HG02885 (cell line): ENCODE results near the gene IZUMO1.
"Not testable (repeated sequence)": the region's sequence is repeated elsewhere in the genome, so short reads cannot be mapped to it uniquely, and the experiment has no call there.

ENCODE experiments used
- ATAC-seq: cut with Tn5 transposase; IDR thresholded peaks from one replicate; pipeline ENCODE4 v1.9.1; 2021; ENCODE audit warnings: mild to moderate bottlenecking; ENCODE audit not compliant: unreplicated experiment, poor library complexity

IZUMO1 gene

GRCh38 chr19:48715681-48716171 lies 31.0 kb downstream of the IZUMO1 start:
- ATAC-seq, result no peak

- ATAC-seq, result no peak
Observed at GRCh38 chr19:48714759-48715675, 31.7 kb downstream of the IZUMO1 start.

GRCh38 chr19:48713864-48714755 lies 32.6 kb downstream of the IZUMO1 start:
- ATAC-seq, result peak; percentile 89

- no peak for ATAC-seq
Observed at GRCh38 chr19:48713041-48713863, 33.5 kb downstream of the IZUMO1 start.

GRCh38 chr19:48711106-48711662 lies 35.5 kb downstream of the IZUMO1 start:
- no peak for ATAC-seq

- ATAC-seq, result no peak
Observed at GRCh38 chr19:48708471-48708870, 38.2 kb downstream of the IZUMO1 start.

- ATAC-seq, result no peak
Observed at GRCh38 chr19:48705431-48705830, 41.3 kb downstream of the IZUMO1 start.

- ATAC-seq, result no peak
Observed at GRCh38 chr19:48703316-48703715, 43.4 kb downstream of the IZUMO1 start.

- ATAC-seq, result no peak
Observed at GRCh38 chr19:48702701-48703100, 44.0 kb downstream of the IZUMO1 start.

GRCh38 chr19:48698046-48698445 lies 48.7 kb downstream of the IZUMO1 start:
- no peak for ATAC-seq

- no peak for ATAC-seq
Observed at GRCh38 chr19:48696353-48697010, 50.2 kb downstream of the IZUMO1 start.

- no peak for ATAC-seq
Observed at GRCh38 chr19:48695743-48696352, 50.9 kb downstream of the IZUMO1 start, which contains the start of gene FUT2. Gene FUT2 (plus strand): TSS chr19:48695971. CDS start chr19:48702957, 6,986 bp downstream.

GRCh38 chr19:48693629-48694028 lies 53.1 kb downstream of the IZUMO1 start:
- ATAC-seq, result not testable (repeated sequence)
